HEK293 (cell line): Measurements from ENCODE around the gene ABCC12.

Experiments
- CTCF ChIA-PET: fragments of 350-600 bp; formaldehyde crosslinking; extraction: SDS; loops from one replicate; lab custom pipeline; 2021; ENCODE audit warnings: antibody characterized with exemption; lab: Yijun Ruan, JAX
- POLR2A ChIA-PET: fragments of 300-600 bp; formaldehyde crosslinking; extraction: SDS; loops from one replicate; lab custom pipeline; 2020; ENCODE audit warnings: antibody characterized with exemption, inconsistent platforms; lab: Yijun Ruan, JAX
- H3K27ac ChIP-seq: fragments of 200-500 bp; sonication (Bioruptor generic); 2 replicates; pipeline ENCODE4 v1.5.1; 2014; ENCODE audit warnings: low read depth, low read length, control low read depth, inconsistent platforms; ENCODE audit errors: extremely low read depth
- H3K36me3 ChIP-seq, 2 experiments: fragments of 200-500 bp in 1 of 2; sonication (Bioruptor generic) in 1 of 2; 1 replicate in 1 of 2; 2 replicates in 1 of 2; pipeline ENCODE4 v1.5.1; 2014 to 2017; ENCODE audit warnings: inconsistent platforms in 2 of 2, low read length in 2 of 2; ENCODE audit not compliant: control insufficient read depth in 2 of 2, insufficient read depth in 1 of 2
- H3K4me1 ChIP-seq: fragments of 200-500 bp; sonication (Bioruptor generic); 2 replicates; pipeline ENCODE4 v1.5.1; 2014; ENCODE audit warnings: mild to moderate bottlenecking, low read length, inconsistent platforms; ENCODE audit not compliant: control insufficient read depth, insufficient read depth
- H3K4me3 ChIP-seq: 2 replicates; pipeline ENCODE4 v1.5.1; 2011; ENCODE audit warnings: low read depth, mild to moderate bottlenecking, control low read depth, low read length, moderate library complexity
- H3K9me3 ChIP-seq: fragments of 200-500 bp; sonication (Bioruptor generic); 2 replicates; pipeline ENCODE4 v1.5.1; 2014; ENCODE audit warnings: low read depth, low read length, inconsistent platforms; ENCODE audit not compliant: control insufficient read depth, insufficient read depth
- ATF2 ChIP-seq: fragments of 450-650 bp; formaldehyde crosslinking; IDR thresholded peaks from 2 replicates; pipeline ENCODE4 v1.5.1; 2016; ENCODE audit warnings: missing biosample characterization, missing genetic modification characterization, low read depth
- OSR2 ChIP-seq: fragments of 450-650 bp; formaldehyde crosslinking; IDR thresholded peaks from 2 replicates; pipeline ENCODE4 v1.5.1; 2016; ENCODE audit warnings: missing biosample characterization, missing genetic modification characterization
- REST ChIP-seq: fragments of 450-650 bp; formaldehyde crosslinking; IDR thresholded peaks from 2 replicates; pipeline ENCODE4 v1.5.1; 2016; ENCODE audit warnings: missing biosample characterization, missing genetic modification characterization
- ZBTB17 ChIP-seq: fragments of 450-650 bp; formaldehyde crosslinking; IDR thresholded peaks from 2 replicates; pipeline ENCODE4 v1.5.1; 2016; ENCODE audit warnings: missing biosample characterization, missing genetic modification characterization
- ZFP37 ChIP-seq: fragments of 450-650 bp; formaldehyde crosslinking; IDR thresholded peaks from 2 replicates; pipeline ENCODE4 v1.5.1; 2016; ENCODE audit warnings: missing biosample characterization, missing genetic modification characterization
- ZNF148 ChIP-seq: fragments of 450-650 bp; formaldehyde crosslinking; IDR thresholded peaks from 2 replicates; pipeline ENCODE4 v1.5.0; 2017; ENCODE audit warnings: missing biosample characterization, missing genetic modification characterization, borderline replicate concordance
- ZNF221 ChIP-seq: fragments of 450-650 bp; formaldehyde crosslinking; IDR thresholded peaks from 2 replicates; pipeline ENCODE4 v1.5.1; 2017; ENCODE audit warnings: missing biosample characterization, missing genetic modification characterization, borderline replicate concordance
- ZNF335 ChIP-seq: fragments of 450-650 bp; formaldehyde crosslinking; conservative IDR thresholded peaks from 2 replicates; pipeline ENCODE4 v1.5.1; 2016; ENCODE audit warnings: missing biosample characterization, missing genetic modification characterization
- ZNF362 ChIP-seq: fragments of 450-650 bp; formaldehyde crosslinking; IDR thresholded peaks from 2 replicates; pipeline ENCODE4 v1.5.1; 2016; ENCODE audit warnings: missing biosample characterization, missing genetic modification characterization
- ZNF423 ChIP-seq: fragments of 450-650 bp; formaldehyde crosslinking; IDR thresholded peaks from 2 replicates; pipeline ENCODE4 v1.5.1; 2016; ENCODE audit warnings: missing biosample characterization, missing genetic modification characterization
- ZNF510 ChIP-seq: fragments of 450-650 bp; formaldehyde crosslinking; IDR thresholded peaks from 2 replicates; pipeline ENCODE4 v1.5.1; 2018; ENCODE audit warnings: mild to moderate bottlenecking, missing genetic modification characterization, missing biosample characterization; ENCODE audit not compliant: insufficient replicate concordance
- ZNF529 ChIP-seq: fragments of 450-650 bp; formaldehyde crosslinking; IDR thresholded peaks from 2 replicates; pipeline ENCODE4 v1.5.1; 2017; ENCODE audit warnings: missing genetic modification characterization, missing biosample characterization; ENCODE audit not compliant: insufficient replicate concordance
- ZNF580 ChIP-seq: fragments of 450-650 bp; formaldehyde crosslinking; IDR thresholded peaks from 2 replicates; pipeline ENCODE4 v1.5.1; 2016; ENCODE audit warnings: missing biosample characterization, missing genetic modification characterization
- ZNF585B ChIP-seq: fragments of 450-650 bp; formaldehyde crosslinking; IDR thresholded peaks from 2 replicates; pipeline ENCODE4 v1.5.1; 2016; ENCODE audit warnings: missing biosample characterization, missing genetic modification characterization
- ZNF610 ChIP-seq: fragments of 450-650 bp; formaldehyde crosslinking; IDR thresholded peaks from 2 replicates; pipeline ENCODE4 v1.5.1; 2016; ENCODE audit warnings: missing biosample characterization, missing genetic modification characterization, borderline replicate concordance
- ZNF626 ChIP-seq: fragments of 450-650 bp; sonication (Bioruptor Pico); formaldehyde crosslinking; IDR thresholded peaks from 2 replicates; pipeline ENCODE4 v1.5.1; 2018; ENCODE audit warnings: missing biosample characterization, missing genetic modification characterization, inconsistent platforms
- ZNF645 ChIP-seq: fragments of 450-650 bp; formaldehyde crosslinking; IDR thresholded peaks from 2 replicates; pipeline ENCODE4; 2016; ENCODE audit warnings: missing biosample characterization, missing genetic modification characterization
- ZNF830 ChIP-seq: fragments of 450-650 bp; IDR thresholded peaks from 2 replicates; pipeline ENCODE4 v1.5.0; 2018; ENCODE audit warnings: missing biosample characterization, missing genetic modification characterization, low read depth, mild to moderate bottlenecking, moderate library complexity

ABCC12 gene

GRCh38 chr16:48132696-48133095 is 23.1 kb downstream of the ABCC12 start:
- Histone ChIP-seq H3K27ac (no peak overlapping the region), H3K36me3 (no peaks in the 10 kb centered on the region), H3K4me3 (no peak overlapping the region), H3K4me1 (no peaks in the 10 kb centered on the region), H3K9me3 (no peaks in the 10 kb centered on the region)
- ChIA-PET POLR2A (no interaction called here), CTCF (no interaction called here)
- no peak for TF ChIP-seq ZNF221
- TF ChIP-seq ZNF830 (tag by site-specific recombination): no peak
- no peak for TF ChIP-seq ZNF148
- TF ChIP-seq OSR2 (tag by site-specific recombination): no peak
- TF ChIP-seq ZNF335 (tag by site-specific recombination): no peak
- TF ChIP-seq REST: no peak
- no peak for TF ChIP-seq ATF2 (tag by site-specific recombination)
- no peak for TF ChIP-seq ZFP37
- TF ChIP-seq ZNF510 (tag by site-specific recombination): no peak
- TF ChIP-seq ZNF626 (tag by site-specific recombination): no peak
- TF ChIP-seq ZNF362 (tag by site-specific recombination): no peak
- no peak for TF ChIP-seq ZNF423
- TF ChIP-seq ZBTB17 (tag by site-specific recombination): no peak
- no peak for TF ChIP-seq ZNF529 (tag by site-specific recombination)
- TF ChIP-seq ZNF585B (tag by site-specific recombination): no peak
- TF ChIP-seq ZNF645 (tag by site-specific recombination): no peak
- TF ChIP-seq ZNF610 (tag by site-specific recombination): no peak
- TF ChIP-seq ZNF580 (tag by site-specific recombination): no peak
- TF ChIP-seq, all 188 proteins: peak for 0
